ENCODE data around the gene SLC35A4. TPM values are rescaled to one million over a fixed set of nuclear protein-coding genes. Genes with fewer than 3 reads are reported as not detected.
"Not testable (repeated sequence)": the region's sequence is repeated elsewhere in the genome, so short reads cannot be mapped to it uniquely, and the experiment has no call there.

Gene SLC35A4
- total RNA-seq, 1 experiment from 2014 or later = 39.9 TPM

DNA sequence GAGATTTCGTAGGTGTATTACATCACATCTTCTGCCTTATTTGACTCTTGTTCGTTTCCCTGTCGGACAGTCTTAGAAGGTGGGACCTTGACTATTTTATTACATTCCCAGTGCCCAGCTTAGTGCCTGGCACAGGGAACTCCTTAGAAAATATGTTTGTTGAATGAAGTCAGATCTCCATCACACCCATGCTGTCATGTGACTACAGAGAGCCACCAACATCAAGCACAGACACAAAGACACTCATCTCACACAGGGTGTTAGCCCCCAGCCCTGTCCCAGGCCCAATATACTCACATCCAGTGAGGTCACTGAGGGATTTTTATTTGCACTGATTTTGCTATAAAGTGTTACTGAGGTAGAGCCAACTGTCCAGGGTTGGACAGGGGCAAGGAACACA is 6.7 kb upstream of the SLC35A4 start:
- DNase-seq (ENCODE audit: low spot score) = no peak

DNA sequence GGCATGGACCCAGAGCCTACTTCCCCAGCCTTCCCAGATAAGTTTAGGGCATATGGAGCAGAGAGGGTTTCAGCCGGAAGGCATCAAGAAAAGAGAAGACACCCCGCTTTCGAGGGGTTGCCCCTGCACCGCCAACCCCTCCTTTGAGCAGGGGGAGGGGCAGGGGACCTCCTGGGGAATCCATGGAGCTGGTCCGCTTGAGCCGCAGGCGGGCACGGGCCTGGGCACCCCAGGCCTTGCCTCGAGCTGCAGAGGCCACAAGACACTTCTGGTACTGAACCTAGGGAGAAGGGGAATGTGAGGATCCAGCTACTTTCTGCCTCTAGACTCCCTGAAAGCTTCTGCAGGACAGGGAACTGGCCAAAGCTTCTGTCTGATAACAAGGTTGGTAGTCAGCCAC is 6.1 kb upstream of the SLC35A4 start:
- DNase-seq (ENCODE audit: low spot score) = no peak

DNA sequence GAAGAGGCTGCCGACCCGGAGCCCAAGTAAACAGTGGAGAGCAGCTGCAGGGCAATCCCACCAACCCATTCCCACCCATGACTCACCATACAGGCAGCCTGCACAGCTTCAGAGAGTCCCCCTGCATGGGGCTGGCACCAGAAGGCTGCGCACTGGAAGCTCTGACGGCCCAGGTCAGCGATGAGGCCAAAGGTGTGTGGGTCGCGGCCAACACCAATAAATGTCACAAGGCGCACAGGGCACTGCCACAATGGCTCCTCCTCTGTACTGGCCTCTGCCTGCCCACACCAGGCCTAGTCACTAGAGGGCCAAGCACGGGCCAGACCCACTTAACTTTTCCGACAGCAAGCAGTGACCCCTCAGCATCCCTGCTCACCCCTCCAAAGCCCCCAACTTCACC is 4.4 kb upstream of the SLC35A4 start:
- DNase-seq (ENCODE audit: low spot score) = no peak

DNA sequence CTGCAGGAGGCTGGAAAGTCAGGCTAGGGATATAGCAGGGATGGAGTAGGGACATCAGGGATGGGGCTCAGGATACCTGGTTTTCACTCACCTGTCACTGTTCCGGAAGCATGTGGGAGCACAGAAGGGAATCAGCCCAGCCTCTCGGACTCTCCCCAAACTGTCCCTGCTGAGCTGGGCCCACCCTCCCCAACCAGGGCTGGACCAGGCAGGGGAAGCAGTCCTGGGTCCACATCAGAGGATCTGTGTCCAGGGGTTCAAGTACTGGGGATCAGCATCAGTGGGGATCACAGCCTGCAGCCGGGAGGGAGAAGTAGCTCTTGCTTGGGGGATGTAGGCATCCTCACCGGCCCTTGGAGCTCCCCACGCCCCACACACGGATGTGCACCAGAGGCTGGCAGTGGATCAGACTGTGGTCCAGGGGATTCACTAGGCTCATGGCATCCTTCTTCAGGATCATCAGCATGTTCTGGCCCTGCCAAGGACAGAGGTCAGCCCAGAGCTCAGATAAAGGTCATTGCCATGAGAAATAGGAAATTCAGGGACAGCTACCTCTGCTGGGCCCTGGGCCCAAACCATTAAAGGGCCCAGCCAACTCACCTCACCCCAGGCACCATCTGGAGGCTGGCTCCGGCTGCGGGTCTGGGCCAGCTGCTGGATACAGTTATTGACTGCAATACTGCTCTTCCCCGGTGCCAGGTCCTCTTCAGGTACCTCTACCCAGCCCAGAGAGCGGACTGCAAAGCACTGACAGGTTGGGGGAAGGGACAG is 2.7 kb upstream of the SLC35A4 start:
- DNase-seq (ENCODE audit: low spot score) = no peak

DNA sequence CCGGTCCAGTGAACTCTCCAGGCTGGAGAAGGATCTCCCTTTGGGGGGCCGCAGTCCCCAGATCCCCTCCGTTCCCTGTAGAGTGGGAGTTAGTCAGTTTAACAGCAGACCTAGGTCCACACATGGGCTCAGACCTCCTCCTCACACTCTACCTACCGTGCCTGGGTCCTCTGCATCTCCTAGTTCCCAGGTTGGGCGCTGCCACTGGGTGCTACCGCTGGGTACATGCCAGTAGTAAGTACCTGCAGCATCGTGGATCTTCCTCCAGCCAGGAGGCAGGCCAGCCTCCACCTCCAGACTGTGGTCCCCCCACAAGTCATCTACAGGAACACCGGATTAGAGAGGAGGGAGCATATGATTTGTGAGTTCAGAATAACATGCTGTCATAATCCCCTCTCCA is 1.0 kb upstream of the SLC35A4 start:
- DNase-seq (ENCODE audit: low spot score) = no peak

DNA sequence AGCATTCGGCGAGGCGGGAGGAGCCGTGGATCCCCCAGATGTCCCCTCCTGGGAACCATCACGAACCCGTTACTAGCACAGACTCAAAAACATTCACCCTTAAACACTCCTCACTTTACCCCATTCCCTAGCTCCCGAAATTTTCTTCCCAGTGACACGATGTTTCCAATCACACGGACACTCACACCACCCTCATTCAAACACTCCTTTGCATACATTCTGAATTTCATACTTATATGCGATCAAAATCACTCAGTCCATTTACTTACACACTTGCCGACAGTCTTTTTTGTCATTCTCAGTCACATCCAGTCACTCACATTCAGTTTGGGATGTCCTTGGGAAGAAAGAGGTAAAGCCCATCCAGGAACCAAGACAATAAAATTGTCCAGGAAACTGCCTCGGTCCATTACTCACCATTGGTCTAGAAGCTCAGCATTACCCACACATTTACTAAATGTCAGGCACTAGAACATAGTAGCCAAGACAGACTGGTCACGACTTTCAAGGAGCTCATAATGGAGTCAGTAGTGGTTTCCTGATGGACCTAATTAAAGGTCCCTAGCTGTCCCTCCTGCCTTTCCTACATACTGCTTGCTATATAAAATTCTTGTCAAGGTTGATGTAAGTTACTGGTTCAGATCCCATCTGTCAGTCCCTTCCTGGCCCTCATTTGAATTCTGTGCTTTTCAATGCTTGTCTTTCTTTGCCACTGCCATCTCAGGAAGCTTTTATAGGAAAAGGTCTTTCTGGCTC is 574 bp downstream of the SLC35A4 start:
- no peak for DNase-seq (ENCODE audit: low spot score)

DNA sequence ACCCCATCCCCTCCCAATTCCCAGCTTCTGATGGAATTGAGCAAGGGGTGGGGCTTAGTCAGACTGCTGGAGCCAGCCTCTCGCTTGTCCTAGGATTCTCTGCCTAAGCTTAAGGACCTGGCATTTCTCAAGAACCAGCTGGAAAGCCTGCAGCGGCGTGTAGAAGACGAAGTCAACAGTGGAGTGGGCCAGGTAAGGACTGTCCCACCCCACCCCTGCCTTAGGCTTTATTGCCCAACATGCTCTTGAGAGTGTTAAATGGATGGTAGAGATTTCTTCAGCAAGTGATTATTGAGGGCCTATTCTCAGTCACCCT is 1.1 kb downstream of the SLC35A4 start:
- no peak for DNase-seq (ENCODE audit: low spot score)

DNA sequence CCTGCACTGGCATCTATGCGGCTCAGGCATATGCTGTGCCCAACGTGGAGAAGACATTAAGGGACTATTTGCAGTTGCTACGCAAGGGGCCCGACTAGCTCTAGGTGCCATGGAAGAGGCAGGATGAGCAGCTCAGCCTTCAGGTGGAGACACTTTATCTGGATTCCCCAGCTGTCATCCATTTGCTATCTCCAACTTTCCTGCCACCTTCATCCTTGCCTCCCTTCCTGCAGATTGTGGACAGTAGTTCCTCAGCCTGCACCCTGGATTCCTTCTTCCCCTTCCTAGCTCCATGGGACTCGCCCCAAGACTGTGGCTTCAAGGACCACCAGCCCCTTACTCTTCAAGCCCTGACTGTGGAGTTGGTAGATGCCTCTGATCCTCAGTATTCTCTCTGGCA is 2.0 kb downstream of the SLC35A4 start:
- DNase-seq (ENCODE audit: low spot score) = no peak

DNA sequence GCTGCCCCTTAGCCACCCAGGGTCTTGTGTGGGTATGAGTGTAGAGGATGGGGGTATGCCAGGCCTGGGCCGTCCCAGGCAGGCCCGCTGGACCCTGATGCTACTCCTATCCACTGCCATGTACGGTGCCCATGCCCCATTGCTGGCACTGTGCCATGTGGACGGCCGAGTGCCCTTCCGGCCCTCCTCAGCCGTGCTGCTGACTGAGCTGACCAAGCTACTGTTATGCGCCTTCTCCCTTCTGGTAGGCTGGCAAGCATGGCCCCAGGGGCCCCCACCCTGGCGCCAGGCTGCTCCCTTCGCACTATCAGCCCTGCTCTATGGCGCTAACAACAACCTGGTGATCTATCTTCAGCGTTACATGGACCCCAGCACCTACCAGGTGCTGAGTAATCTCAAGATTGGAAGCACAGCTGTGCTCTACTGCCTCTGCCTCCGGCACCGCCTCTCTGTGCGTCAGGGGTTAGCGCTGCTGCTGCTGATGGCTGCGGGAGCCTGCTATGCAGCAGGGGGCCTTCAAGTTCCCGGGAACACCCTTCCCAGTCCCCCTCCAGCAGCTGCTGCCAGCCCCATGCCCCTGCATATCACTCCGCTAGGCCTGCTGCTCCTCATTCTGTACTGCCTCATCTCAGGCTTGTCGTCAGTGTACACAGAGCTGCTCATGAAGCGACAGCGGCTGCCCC is 2.6 kb downstream of the SLC35A4 start:
- DNase-seq (ENCODE audit: low spot score) = no peak

DNA sequence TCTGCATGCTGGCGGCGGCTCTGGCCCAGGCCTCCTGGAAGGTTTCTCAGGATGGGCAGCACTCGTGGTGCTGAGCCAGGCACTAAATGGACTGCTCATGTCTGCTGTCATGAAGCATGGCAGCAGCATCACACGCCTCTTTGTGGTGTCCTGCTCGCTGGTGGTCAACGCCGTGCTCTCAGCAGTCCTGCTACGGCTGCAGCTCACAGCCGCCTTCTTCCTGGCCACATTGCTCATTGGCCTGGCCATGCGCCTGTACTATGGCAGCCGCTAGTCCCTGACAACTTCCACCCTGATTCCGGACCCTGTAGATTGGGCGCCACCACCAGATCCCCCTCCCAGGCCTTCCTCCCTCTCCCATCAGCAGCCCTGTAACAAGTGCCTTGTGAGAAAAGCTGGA is 3.2 kb downstream of the SLC35A4 start:
- no peak for DNase-seq (ENCODE audit: low spot score)

DNA sequence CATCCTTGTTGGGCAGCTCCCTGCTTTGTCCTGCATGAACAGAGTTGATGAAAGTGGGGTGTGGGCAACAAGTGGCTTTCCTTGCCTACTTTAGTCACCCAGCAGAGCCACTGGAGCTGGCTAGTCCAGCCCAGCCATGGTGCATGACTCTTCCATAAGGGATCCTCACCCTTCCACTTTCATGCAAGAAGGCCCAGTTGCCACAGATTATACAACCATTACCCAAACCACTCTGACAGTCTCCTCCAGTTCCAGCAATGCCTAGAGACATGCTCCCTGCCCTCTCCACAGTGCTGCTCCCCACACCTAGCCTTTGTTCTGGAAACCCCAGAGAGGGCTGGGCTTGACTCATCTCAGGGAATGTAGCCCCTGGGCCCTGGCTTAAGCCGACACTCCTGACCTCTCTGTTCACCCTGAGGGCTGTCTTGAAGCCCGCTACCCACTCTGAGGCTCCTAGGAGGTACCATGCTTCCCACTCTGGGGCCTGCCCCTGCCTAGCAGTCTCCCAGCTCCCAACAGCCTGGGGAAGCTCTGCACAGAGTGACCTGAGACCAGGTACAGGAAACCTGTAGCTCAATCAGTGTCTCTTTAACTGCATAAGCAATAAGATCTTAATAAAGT is 3.9 kb downstream of the SLC35A4 start:
- DNase-seq (ENCODE audit: low spot score) = no peak

DNA sequence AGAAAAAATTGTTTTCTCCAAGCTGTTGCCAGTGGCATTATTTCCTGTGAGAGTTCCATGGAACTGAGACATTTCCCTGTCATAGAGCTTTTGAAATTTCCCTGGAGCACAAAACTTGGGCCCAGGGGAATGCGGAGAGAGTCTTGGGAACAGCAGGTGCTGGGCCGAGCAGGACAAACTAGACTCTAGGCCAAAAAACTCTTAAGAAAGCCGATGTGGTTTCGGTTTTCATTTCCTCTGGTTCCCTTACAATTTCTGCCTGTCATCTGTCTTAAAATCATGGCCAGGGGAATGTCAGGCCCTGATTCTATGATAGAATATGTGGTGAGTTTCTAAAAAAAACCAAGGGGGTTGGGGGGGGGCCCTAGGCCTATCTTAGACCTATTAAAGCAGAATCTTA is 4.6 kb downstream of the SLC35A4 start:
- DNase-seq (ENCODE audit: low spot score) = no peak

DNA sequence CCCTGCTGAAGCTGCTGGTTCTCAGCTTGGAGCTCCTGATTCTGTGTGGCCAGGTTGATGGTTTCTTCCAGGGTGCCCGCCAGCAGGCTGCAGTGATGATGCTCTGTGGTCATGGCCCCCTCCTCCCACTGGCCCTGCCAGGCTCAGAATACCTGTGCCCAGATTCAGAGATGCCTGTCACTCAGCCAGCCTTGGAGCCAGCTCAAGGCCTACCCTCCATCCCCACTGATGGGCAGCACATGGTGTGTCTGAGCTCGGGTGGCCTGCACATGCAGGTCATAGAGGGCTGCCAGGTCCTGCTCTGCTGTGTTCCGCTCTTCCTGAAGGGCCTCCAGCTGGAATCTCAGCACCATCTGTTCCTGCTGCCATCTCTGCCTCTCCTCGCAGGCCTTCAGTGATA is 5.4 kb downstream of the SLC35A4 start:
- DNase-seq (ENCODE audit: low spot score) = no peak

DNA sequence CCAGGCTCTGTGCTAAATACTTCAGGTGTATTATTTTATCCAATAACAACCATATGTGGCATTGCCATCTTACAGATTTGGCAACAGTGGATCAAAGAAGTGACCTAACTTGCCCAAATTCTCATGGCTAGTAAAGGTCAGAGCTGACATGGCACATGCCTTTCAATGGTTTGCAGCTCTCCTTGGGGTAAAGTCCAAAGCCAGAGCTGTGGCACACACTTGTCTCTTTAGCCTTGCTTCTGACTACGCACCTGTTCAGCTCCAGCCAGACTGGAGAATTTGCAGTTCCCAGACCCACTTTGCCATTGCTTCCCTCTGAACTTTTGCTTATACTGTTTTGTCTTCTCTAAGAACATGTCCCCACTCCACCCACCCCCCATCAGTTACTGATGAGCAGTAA is 5.9 kb downstream of the SLC35A4 start:
- DNase-seq (ENCODE audit: low spot score) = no peak

DNA sequence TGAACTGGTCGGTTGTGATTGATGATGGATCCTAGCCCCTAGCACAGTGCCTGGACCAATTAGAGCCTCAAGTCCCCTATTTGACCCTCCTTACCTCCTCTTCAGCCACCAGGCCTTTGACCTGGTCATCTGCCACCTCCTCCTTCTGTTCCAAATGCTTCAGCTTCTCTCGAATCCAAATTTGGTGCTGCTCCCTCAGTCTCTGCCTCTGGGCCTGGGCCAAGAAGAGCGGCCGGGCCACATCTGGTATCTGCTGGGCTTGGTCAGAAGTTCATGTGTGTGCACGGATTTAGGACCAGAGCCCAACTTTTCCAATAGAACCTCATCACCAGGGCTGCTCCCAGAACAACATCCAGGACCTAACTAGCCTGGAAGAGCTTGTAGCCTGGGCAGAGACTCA is 6.5 kb downstream of the SLC35A4 start:
- no peak for DNase-seq (ENCODE audit: low spot score)

DNA sequence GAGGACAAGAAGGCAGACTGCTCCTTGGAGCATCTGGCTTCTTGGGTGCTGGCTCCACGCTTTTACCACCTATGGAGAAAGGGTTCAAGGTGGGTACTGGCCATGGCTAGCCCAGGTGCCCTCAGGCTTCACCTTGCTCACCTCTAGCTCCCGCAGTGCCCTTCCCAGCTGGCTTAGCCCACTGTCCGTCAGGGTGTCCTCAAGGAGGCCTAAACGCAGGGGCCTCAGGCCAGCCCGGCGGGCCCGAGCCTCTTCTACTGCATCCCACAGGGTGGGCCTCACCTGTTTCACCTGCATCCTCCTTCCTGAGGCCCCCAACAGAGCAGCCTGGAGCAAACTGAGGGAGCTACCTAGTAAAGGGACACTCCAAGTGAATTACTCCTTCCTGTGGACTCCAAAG is 9.1 kb downstream of the SLC35A4 start:
- DNase-seq (ENCODE audit: low spot score) = no peak

DNA sequence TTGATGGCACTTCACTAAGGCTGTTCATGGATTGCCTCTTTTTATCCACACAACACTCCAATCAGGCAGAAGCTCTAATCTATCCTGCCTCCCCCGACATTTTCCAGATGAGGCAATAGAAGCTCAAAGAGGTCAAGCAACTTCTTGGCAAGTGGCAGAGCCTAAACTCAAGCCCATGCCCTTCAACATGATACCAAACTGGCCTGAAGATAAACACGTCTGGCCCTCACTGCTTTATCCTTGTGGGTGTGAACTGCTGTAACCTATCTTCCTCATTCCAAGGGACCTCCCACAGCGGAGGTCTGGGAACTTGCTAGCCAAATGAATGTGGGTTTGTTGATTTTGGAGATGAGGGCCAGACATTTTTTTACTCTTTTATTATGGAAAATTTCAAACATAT is 9.5 kb downstream of the SLC35A4 start:
- no peak for DNase-seq (ENCODE audit: low spot score)

DNA sequence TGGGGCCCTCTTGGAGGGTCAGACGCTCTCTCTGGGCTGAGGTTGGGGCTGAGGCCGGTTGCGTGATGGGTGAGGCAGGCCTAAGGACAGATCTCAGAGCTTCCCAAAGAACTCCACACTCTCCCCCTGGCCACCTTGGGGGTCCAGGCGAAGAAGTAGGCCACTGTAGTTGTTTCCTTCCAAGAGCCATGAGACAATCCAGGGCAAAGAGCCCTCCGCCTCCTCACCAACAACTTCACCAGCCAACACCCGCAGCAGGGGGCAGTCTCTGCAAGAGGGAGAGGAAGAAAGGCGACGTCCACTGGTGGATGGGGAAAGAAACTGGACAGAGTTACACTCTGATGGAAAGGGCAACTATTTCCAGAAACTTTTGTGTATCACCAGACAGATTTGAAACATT is 10.7 kb downstream of the SLC35A4 start:
- no peak for DNase-seq (ENCODE audit: low spot score)

DNA sequence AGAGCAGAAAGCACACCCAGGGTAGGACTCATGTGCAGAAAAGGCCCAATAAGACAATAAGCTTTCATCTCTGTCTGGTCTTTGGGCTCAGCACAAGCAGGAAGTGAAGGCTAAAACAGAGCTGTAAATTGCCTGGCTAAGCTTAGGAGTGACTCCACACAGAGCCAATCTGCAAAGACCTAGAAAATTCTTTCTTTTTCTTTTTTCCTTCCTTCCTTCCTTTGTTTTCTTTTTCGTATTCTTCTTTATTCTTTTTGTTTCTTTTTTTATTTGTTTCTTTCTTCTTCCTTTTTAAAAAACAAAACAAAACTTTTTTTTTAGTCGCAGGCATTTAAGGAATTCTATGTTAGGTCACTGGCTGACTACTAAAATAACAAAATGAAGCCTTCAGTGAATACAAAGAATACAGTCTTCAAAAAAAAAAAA is 12.2 kb downstream of the SLC35A4 start:
- DNase-seq (ENCODE audit: low spot score) = no peak

DNA sequence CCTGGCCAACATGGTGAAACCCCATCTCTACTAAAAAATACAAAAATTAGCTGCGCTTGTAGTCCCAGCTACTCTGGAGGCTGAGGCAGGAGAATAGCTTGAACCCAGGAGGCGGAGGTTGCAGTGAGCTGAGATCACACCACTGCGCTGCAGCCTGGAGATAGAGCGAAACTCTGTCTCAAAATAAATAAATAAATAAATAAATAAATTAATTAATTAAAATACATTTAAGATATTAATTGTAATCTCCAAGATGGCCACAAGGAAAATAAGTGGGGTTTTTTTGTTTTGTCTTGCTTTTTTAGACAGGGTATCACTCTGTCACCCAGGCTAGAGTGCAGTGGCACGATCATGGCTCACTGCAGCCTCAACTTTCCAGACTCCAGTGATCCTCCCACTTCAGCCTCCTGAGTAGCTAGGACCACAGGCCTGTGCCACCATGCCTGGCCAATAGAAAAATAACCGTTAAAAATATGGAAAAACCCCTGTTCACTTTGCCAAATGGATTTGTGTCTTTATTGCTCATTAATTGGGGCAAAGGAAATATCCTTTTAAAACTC is 14.6 kb downstream of the SLC35A4 start:
- not testable (repeated sequence) for DNase-seq (ENCODE audit: low spot score)

DNA sequence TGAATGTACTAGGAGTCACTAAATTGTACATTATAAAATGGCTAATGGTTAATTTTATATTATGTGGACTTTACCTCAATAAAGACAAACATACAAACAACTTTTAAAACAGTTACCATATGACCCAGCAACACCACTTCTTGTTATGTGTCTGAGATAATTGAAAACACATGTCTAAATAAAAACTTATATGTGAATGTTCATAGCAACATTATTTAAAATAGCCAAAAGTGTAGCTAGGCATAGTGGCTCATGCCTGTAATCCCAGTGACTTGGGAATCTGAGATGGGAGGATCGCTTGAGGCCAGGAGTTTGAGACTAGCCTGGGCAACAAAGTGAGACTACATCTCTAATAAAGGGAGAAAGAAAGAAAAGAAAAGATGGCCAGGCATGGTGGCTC is 22.9 kb downstream of the SLC35A4 start:
- no peak for DNase-seq (ENCODE audit: low spot score)

All from H4 (cell line).